ENCODE data around the gene RNF112.

- TF ChIP-seq CTCF (IDR thresholded peaks at IDR 0.05) (no peak), POLR2A (IDR thresholded peaks at IDR 0.05) (no peak)
These were observed 47.5 kb upstream of the RNF112 start for GRCh38 chr17:19363460-19364035.

Measured in testis (tissue), 2 donors.